GM19467 (cell line): Measurements from ENCODE around the gene PI4KA.

Experiments used
- ATAC-seq: cut with Tn5 transposase; IDR thresholded peaks from one replicate; pipeline ENCODE4 v1.9.1; 2021; ENCODE audit warnings: mild to moderate bottlenecking, moderate library complexity; ENCODE audit not compliant: unreplicated experiment

PI4KA gene

GRCh38 chr22:20881869-20882815 lies 23.5 kb upstream of the PI4KA start:
- ATAC-seq: no peak

GRCh38 chr22:20881231-20881630 lies 22.6 kb upstream of the PI4KA start:
- no peak for ATAC-seq

DNA sequence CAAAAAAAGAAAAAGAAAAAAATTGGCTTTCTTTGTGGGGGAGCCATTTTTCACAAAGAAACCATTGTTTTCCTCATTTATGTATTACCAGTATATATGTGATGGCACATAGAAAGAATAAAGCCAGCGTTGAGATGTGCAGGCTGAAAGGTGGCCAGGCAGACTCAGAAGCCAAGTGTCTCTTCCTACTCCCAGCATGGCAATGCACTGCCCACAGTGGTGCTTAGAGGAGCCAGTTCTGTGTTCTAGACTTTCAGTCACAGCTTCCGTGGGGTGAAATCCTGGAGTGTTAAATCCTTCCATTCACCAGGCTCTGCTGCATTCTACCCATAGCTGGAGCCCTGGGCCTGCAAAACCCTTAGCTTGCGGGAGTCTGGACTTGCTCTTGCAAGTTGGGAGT lies 19.1 kb upstream of the PI4KA start:
- no peak for ATAC-seq

- ATAC-seq: no peak
Observed at GRCh38 chr22:20875296-20875695, 16.7 kb upstream of the PI4KA start.

- ATAC-seq: no peak
Observed at GRCh38 chr22:20873214-20873613, 14.6 kb upstream of the PI4KA start.

- no peak for ATAC-seq
Observed at GRCh38 chr22:20869234-20869633, 10.6 kb upstream of the PI4KA start.

DNA sequence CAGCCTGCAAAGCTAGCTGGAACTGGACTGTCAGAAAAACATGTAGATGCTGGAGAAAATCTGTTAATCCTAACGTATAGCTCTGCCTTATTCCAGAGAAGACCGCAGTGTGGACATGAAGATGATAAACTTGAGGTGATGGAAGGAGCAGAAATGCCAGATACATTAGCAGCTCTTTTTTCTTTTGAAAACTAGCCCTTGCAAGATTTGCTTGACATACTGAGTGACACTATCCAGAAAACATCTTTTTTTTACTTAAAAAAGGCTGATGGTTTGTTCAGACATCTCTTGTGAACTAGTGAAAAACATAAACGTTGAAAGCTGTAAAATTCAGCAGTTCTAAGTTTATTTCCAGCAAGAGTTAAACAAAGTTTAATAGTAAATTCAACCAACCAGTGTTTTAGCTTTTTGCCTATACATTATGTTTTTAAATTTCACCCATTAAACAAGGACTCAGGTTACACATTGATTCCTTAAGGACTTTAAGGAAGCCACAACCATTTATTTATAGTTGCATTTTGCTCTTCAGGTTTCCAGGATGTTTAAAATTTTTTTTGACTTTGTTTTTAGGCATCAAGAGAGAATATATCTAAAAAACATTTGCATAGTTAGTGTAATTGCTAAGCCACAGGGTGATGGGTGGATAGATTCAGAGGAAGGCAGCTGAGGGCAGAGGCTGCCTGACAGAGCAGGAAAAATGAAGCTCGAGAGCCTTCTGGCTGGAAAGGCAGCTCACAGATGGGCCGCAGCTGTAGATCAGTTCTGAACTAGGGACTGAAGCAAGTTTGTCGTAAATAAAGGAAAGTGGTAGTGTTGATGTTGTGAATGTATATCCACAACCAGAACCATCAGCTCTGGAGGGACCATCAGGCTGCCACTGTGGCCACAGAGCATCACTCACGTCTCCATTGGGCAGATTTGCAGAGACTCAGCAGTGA lies 9.7 kb upstream of the PI4KA start:
- ATAC-seq: no peak

GRCh38 chr22:20867179-20868024 lies 8.8 kb upstream of the PI4KA start:
- ATAC-seq: no peak

GRCh38 chr22:20866736-20867135 lies 8.1 kb upstream of the PI4KA start:
- no peak for ATAC-seq

- ATAC-seq: no peak
Observed at GRCh38 chr22:20865875-20866445, 7.3 kb upstream of the PI4KA start.

DNA sequence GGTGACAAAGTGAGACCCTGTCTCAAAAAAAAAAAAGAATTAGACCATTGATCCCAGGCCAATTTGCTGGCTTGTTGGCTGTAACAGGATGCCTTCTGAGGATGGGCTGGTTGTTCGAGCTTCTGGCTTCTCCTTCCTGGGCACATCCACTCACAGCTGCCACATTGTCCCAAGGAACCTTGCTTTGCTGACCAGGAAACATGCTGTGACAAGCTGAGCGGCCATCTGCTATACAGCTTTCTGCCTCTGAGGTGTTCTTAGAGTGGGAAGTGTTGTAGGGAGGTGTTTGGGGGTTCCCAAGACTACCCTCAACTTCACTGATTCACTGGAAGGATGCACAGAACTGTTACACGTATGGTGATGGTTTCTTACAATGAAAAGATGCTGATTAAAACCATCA lies 6.7 kb upstream of the PI4KA start:
- no peak for ATAC-seq

- ATAC-seq: no peak
Observed at GRCh38 chr22:20864186-20864908, 5.7 kb upstream of the PI4KA start.

DNA sequence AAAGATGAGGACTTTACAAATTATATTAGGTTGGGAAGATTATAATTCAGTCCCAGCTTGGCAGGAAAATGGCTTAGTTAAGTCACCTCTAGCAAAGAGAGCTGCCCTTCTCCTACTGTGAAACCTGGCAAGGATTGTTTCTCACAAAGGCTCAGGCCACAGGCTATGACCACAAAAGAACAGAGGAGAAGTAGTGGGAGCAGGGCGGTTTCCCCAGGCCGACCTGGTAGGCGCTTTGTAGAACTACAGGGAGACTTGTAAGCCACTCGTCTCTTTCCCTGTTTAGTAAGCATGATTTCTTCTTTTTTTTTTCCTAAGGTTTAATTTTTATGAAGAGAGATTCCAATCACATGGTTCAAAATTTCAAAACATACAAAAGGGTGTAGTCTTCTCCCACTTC lies 4.8 kb upstream of the PI4KA start:
- no peak for ATAC-seq

GRCh38 chr22:20862540-20862939 lies 3.9 kb upstream of the PI4KA start:
- ATAC-seq: no peak

- no peak for ATAC-seq
Observed at GRCh38 chr22:20859615-20860014, 1.0 kb upstream of the PI4KA start.

- ATAC-seq: peak; percentile 36
Observed at GRCh38 chr22:20857838-20858614, 585 bp downstream of the PI4KA start.

DNA sequence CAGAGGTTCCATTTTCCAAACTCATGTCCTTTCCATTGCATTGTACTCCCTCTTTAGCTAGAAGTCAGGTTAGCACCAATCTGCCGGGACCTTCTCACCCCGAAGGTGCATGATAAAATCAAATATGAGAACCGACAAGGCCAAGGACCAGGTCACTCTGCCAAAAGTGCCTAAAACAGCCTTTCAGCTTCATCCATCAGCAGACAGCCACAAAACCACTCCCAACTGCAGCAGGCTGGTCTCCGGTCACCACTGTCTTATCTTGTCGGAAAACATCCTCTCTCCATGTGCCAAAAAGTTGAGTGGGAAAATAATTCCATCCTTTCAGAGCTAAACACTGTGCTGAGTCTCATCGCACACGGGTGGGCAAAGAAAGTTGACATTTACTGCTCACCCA lies 1.4 kb downstream of the PI4KA start:
- no peak for ATAC-seq

DNA sequence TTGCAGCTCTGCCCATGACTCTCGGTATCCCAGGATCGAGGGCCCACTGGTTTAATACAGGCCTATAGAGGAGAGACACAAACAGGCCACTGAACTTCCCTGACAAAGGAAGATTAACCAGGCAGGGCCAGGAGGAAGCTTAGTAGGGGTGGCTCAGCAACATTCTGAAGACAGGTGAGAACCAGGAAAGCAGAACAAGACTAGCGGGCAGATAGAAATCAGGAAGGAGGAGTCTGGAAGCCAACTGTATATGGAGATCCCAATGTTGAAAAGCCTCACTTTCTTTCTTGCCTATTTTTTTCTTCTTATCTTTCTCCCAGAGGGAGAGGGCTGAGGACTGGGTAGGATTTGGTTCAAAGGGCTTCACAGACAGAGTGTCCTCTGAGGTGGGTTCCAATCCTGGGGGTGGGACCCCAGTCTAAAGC lies 5.4 kb downstream of the PI4KA start:
- no peak for ATAC-seq

DNA sequence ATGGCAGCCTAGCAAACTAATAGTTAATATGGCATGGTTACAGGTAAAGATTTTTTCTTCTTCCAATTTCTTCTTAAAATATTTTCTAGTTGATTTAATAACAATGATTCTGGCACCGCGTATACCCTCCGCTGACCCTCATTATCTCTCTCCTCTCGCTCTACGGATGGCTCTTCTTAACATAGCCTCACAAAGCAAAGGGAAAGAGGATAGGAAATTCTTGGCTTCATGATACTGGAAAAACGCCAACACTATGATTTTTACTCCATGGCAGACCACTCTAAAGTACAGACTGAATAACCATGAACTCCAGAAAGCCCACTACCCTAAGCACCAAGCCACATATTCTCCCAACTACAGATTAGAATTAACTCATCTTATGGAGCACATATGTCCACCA lies 6.1 kb downstream of the PI4KA start:
- ATAC-seq: no peak
